Stimulated activated CD8-positive, alpha-beta memory T cell treated with anti-CD3 and anti-CD28 coated beads, Interleukin-12 subunit alpha, Interleukin-12 subunit beta, amount 100 ng/mL, for 4 hours (primary cell): ENCODE measurements around the gene ASB8.
"Not testable (repeated sequence)": the region's sequence is repeated elsewhere in the genome, so short reads cannot be mapped to it uniquely, and the experiment has no call there.

Experiments
- DNase-seq: peaks from one replicate; pipeline ENCODE4 v3.0.0-alpha.2; 2020; ENCODE audit warnings: low read depth

The ASB8 gene

GRCh38 chr12:48183091-48183875, 26.0 kb upstream of the ASB8 start, which contains the start of gene CCDC184:
Gene CCDC184, plus strand, starts transcription at chr12:48183644. Its CDS starts 479 bp downstream, at chr12:48184123.
- peak; percentile 64 for DNase-seq

GRCh38 chr12:48182631-48183030, 25.3 kb upstream of the ASB8 start:
- no peak for DNase-seq

GRCh38 chr12:48180857-48181495, 23.7 kb upstream of the ASB8 start:
- DNase-seq = no peak

- no peak for DNase-seq
Observed at GRCh38 chr12:48180424-48180823, 23.1 kb upstream of the ASB8 start.

- no peak for DNase-seq
Observed at GRCh38 chr12:48179466-48179865, 22.2 kb upstream of the ASB8 start.

- DNase-seq = no peak
Observed at GRCh38 chr12:48177982-48178381, 20.7 kb upstream of the ASB8 start.

- no peak for DNase-seq
Observed at GRCh38 chr12:48176417-48176751, 19.1 kb upstream of the ASB8 start.

GRCh38 chr12:48175613-48176416, 18.5 kb upstream of the ASB8 start:
- no peak for DNase-seq

GRCh38 chr12:48169011-48169410, 11.7 kb upstream of the ASB8 start:
- no peak for DNase-seq

GRCh38 chr12:48165089-48165981, 8.0 kb upstream of the ASB8 start:
- DNase-seq = no peak

GRCh38 chr12:48164451-48164850, 7.1 kb upstream of the ASB8 start:
- no peak for DNase-seq

- no peak for DNase-seq
Observed at GRCh38 chr12:48163150-48163747, 5.9 kb upstream of the ASB8 start.

GRCh38 chr12:48160807-48161206, 3.5 kb upstream of the ASB8 start:
- DNase-seq = no peak

GRCh38 chr12:48160046-48160445, 2.7 kb upstream of the ASB8 start:
- no peak for DNase-seq

- DNase-seq = no peak
Observed at GRCh38 chr12:48157889-48158370, 615 bp upstream of the ASB8 start.

GRCh38 chr12:48156652-48157017, 680 bp downstream of the ASB8 start:
- DNase-seq = no peak

GRCh38 chr12:48155786-48156185, 1.5 kb downstream of the ASB8 start:
- not testable (repeated sequence) for DNase-seq

- DNase-seq = no peak
Observed at GRCh38 chr12:48151103-48151771, 6.1 kb downstream of the ASB8 start.

- DNase-seq = no peak
Observed at GRCh38 chr12:48145981-48146380, 11.3 kb downstream of the ASB8 start.

- DNase-seq = no peak
Observed at GRCh38 chr12:48143898-48144297, 13.4 kb downstream of the ASB8 start.
